ENCODE data around the gene DDI2. TPM values are rescaled to one million over a fixed set of nuclear protein-coding genes. Genes with fewer than 3 reads are reported as not detected.

DDI2 gene
- polyA plus RNA-seq, 1 experiment: 7.8 TPM

- CTCF ChIA-PET: no interaction called here
- Histone ChIP-seq H3K4me3 (ENCODE audit: low read depth, low read length) (peak overlapping the region; percentile 64), H3K27me3 (ENCODE audit: control insufficient read depth, insufficient read depth, low read length) (no peaks in the 10 kb centered on the region), H3K27ac (ENCODE audit: low read depth, low read length) (peak overlapping the region; percentile 83), H3K9me3 (ENCODE audit: control insufficient read depth, insufficient read depth, low read length) (no peaks in the 10 kb centered on the region; the same call in 1 of the 2 replicates)
- POLR2A ChIA-PET: no interaction called here
- DNase-seq (ENCODE audit: low read depth, low spot score): no peak
- no peak for TF ChIP-seq CTCF (IDR thresholded peaks at IDR 0.05; ENCODE audit: low read depth, low read length)
Observed at GRCh38 chr1:15683345-15684039, 66.2 kb downstream of the DDI2 start.

DNA sequence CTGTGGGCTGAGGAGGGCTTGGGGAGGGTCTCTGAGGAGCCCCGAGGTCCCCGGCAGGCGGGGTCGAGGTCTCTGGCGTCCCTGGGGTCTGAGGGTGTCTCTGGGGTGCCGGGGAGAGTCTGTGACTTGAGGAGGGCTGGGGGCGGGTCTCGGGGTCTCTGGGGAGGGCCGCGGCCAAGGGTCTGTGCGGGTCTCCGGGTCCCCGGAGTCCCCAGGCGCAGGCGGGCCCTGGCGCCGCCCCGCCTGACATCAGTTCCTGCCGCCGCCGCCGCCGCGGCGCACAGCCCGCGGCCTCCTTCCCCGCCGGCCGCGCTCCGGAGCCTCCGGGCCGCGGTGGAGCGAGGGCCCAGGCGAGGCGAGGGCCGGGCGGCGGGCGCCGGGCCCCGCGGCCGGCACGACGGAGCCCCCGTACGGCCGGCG is 66.8 kb downstream of the DDI2 start, which contains the start of gene PLEKHM2:
TSS of gene PLEKHM2 (plus strand) at position 279 of the 420 bp plus-strand sequence. CDS start 239 bp downstream, outside the sequence.
- Histone ChIP-seq H3K27ac (ENCODE audit: low read depth, low read length) (peak within 1 kb of the TSS; percentile 83), H3K9me3 (ENCODE audit: control insufficient read depth, insufficient read depth, low read length) (no peaks in the 10 kb centered on the region; the same call in 1 of the 2 replicates), H3K4me3 (ENCODE audit: low read depth, low read length) (peak within 1 kb of the TSS; percentile 64), H3K27me3 (ENCODE audit: control insufficient read depth, insufficient read depth, low read length) (no peaks in the 10 kb centered on the region)
- no peak for DNase-seq (ENCODE audit: low read depth, low spot score)
- POLR2A ChIA-PET: no interaction called here
- CTCF ChIA-PET: no interaction called here
- TF ChIP-seq CTCF (IDR thresholded peaks at IDR 0.05; ENCODE audit: low read depth, low read length): no peak

- POLR2A ChIA-PET: no interaction called here
- no peaks in the 10 kb centered on the region for H3K27me3 ChIP-seq (ENCODE audit: control insufficient read depth, insufficient read depth, low read length)
- H3K4me3 ChIP-seq (ENCODE audit: low read depth, low read length): peak overlapping the region; percentile 64
- H3K9me3 ChIP-seq (ENCODE audit: control insufficient read depth, insufficient read depth, low read length): no peaks in the 10 kb centered on the region; the same call in 1 of the 2 replicates
- CTCF ChIA-PET: no interaction called here
- 0 out of 2 replicates have a peak, but pooled peaks have one; percentile 14 for TF ChIP-seq CTCF (IDR thresholded peaks at IDR 0.05; ENCODE audit: low read depth, low read length)
- no peak for DNase-seq (ENCODE audit: low read depth, low spot score)
- peak overlapping the region; percentile 31 for H3K27ac ChIP-seq (ENCODE audit: low read depth, low read length)
Observed at GRCh38 chr1:15684468-15685291, 67.4 kb downstream of the DDI2 start.

GRCh38 chr1:15685820-15686219 is 68.6 kb downstream of the DDI2 start:
- no peak for TF ChIP-seq CTCF (IDR thresholded peaks at IDR 0.05; ENCODE audit: low read depth, low read length)
- no peaks in the 10 kb centered on the region for H3K27me3 ChIP-seq (ENCODE audit: control insufficient read depth, insufficient read depth, low read length)
- no peak for DNase-seq (ENCODE audit: low read depth, low spot score)
- H3K4me3 ChIP-seq (ENCODE audit: low read depth, low read length): peak overlapping the region; percentile 64
- ChIA-PET POLR2A (interaction anchor here (0.6 to 0.7 kb wide), 3 partner anchors 10 to 87 kb away, joined by 3 to 8 read pairs (median 7); no protein-coding TSS in a partner anchor), CTCF (interaction anchor here (0.6 to 0.9 kb wide), 2 partner anchors 9 to 12 kb away, joined by 4 to 7 read pairs; no protein-coding TSS in a partner anchor)
- no peaks in the 10 kb centered on the region; the same call in 1 of the 2 replicates for H3K9me3 ChIP-seq (ENCODE audit: control insufficient read depth, insufficient read depth, low read length)
- no peak overlapping the region for H3K27ac ChIP-seq (ENCODE audit: low read depth, low read length)
